ENCODE results near the gene TAF1C.

TAF1C gene

DNA sequence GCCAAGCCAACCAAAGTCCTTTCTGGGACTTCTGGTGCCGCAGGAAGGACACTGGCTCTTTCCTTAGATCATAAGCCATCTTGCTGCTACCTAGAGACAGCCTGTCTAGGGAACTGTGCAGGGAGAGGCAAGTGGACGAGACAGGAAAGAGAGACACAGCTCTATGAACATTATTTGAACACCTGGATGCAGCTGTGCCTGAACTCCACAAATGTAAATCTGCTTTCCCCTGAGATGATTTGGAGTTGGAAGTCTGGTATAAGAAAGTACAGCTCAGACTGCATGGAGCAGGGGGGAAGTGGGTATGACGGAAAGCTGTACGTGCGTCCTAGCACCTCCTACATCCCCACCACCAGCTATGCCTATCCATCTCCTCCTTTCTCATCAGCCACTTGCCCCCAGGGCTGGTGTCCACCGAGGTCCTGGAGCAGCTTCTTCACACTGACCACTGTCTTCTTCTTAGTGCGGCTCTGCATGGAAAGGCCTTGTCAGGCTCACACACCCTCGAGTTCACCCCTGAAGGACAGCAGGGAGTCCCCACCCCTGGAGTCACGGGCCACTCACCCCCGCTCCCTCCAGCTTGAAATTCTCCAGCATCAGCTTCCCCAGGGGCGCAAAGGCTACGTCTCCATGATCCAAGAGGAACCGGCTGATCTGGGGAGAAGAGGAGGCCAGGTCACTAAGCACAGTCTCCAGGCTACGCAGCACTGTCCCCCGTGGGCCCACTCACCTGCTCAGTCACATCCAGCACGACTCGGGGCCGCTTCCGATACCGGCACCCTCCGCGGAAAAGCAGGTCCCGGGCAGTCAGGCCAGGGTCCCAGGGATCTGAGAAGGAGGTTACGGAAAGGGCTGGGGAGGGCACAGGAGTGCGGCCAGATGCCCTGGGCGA, 3.9 kb downstream of the TAF1C start:
- no peak for DNase-seq (ENCODE audit: low read depth)

DNA sequence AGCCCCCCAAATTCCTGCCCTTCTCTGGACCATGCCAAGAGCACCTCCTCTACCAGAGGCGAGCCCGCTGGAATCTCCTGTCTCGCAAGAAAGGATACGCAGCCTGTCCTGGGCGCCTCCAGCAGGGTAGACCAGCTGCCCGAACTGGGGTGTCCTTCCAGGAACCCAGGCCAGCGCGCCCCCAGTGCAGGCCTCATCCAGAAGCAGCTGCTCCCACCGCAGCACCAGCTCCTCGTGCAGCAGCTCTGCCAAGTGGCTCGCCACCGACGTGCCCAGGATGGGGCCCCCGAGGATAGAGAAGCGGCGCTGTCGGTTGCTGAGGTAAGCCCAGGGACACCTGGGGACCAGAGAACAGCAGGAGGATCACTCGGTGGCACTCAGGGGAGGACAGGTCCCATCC, 4.8 kb downstream of the TAF1C start:
- DNase-seq (ENCODE audit: low read depth), result no peak

DNA sequence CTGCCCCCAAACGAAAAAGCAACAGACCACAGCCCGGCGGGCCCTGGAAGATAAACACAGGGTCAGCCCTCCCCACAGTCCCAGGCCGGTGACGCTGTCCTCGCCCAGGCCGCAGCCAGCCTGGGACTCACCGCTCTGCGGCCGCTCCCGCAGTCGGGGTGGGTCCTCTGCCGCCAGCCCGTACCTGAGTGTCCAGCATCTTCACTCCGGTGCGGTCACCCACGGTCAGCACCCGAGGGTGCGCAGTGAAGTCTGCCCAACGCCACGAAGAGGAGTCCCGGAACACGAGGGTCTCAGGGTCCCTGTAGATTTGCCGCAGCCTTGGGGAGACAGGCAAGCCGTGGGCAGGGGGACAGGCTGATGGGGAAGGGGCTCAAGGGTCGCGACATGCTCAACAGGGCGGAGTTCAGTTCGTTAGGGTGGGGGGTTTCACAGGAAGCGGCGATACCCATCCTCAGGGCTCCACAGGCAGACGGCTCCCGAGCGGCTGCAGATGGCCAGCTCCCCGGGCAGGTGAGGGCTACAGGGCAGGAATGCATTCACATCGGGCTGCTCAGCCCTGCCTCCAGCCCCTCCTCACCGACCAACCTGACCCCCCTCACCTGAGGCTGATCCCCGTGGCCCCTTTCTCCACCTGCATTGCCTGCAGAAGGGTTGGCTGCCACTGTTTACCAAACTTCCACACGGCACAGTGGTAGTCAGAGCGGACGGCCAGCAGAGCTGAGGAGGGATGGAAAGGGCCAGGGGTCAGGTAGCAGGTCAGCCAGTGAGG, 5.5 kb downstream of the TAF1C start:
- DNase-seq (ENCODE audit: low read depth), result no peak

DNA sequence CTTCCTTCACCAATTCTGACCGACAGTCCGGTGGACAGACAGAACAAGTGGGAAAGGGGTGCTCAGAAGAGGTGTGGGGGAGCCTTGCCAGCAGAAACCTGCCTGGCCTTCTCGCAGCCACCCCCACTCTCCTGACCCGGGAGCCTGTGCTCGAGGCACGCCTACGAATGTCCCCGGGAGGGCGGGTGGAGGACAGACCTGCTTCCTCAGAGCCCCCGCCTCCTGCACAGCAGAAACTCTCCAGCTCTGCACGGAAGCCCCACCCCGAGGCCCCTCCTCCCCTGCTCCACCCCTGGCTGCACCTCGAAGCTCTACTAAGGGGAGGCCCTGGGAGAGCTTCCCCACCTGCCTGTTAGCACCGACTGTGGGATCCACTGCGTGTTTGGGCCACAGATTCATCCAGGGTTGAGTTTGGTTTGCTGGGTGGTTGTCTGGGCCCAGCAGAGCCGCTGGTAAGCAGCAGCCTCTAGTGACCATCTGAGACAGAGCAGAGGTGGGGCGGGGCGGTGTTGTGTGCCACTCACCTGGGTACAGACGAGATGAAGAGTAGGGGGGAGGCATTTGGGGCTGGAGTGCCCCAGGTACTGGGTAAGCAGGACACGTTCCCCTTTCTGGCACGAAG, 6.2 kb downstream of the TAF1C start:
- no peak for DNase-seq (ENCODE audit: low read depth)

DNA sequence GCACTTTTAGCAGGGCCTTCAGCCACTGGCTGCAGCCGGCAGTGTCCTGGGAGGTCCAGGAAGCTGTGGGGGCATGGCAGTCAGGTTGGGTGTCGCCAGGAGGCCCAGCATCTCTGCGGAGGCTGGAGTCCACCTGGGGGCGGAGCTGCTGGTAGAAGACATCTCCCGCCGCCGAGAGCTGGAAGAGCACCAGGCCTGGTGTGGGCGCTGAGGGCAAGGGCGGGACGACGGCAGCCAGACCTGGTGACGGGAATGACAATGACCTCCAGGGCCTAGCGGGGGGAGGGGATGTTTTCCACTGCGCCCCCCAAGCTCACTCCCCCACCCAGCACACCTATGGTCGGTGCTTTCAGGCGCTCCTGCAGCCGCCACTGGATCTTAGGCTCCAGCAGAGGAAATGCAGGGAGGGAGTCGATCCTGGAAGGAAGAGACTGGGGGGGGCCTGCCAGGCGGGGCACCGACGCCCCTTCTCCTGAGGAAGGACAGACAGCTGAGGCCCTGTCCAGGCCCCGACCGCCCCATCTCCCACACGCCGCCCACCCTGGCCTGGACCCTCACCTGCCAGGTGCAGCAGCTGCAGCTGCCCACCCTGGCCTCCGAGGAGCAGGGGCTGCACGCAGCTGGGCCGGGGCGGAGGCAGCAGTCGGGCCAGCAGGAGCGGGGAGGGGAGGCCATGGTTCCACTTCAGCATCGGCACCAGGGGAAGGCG, 7.1 kb downstream of the TAF1C start:
- DNase-seq (ENCODE audit: low read depth), result no peak

DNA sequence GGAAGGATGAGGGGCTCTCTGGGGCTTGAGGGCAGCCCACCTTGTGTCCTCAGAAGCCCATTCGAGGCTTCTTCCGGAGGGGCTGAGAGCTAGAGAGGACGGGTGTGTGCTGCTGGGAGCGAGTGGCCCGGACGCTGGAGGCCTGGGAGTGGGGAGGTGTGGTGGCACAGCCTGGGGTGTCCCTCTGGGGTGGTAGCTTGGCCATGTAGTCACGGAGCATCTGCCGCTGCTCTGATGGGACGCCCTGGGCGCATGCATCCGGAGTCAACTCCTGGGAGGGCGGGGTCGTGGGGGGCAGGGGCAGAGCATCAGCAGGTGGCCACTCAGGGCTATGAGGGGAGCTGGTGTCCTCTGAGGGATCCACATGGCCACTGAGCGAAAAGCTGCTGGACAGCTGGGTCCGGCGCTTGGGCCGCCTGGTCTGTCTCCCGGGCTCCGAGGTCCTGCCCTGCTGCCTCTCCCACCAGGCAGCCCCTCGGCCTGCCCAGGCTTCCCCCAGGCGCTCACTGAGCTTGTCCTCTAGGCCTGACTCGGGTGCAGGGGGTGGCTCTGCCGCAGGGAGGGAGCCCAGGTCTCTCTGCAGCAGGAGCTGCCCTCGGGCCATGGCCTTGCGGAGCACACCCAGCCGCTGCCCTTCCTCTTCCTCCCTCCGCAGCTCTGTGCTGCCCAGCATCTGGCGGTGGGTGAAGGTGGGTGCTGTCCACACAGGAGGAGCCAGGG, 7.8 kb downstream of the TAF1C start:
- DNase-seq (ENCODE audit: low read depth), result no peak

DNA sequence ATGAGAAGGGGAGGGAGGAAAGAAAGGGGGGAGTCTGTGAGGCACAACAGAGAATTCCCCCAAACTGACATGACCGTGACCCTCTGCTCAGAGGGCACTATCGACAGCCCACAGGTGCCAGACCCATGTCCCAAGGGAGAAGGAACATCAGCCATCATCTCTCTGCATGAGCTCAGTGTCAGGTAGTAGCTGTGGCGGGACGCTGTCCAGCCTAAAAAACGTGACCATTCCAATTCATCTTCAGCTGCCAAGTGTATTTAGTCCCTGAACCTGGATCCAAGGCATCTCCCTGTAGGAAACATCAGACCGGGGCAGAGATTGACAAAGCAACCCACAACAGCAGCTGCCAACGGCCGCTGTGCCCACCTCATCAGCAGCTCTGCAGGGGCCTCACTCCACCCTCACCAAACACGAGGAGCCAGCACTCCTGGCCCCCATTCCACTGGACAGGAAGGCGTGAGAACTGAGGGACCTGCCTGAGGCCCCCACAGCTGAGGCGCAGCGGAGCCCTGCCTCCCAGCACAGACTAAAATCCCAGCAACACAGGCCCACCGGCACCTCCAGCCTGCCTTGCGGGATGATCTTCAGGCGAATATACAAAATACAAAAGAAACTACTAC, 8.6 kb downstream of the TAF1C start:
- DNase-seq (ENCODE audit: low read depth), result no peak

DNA sequence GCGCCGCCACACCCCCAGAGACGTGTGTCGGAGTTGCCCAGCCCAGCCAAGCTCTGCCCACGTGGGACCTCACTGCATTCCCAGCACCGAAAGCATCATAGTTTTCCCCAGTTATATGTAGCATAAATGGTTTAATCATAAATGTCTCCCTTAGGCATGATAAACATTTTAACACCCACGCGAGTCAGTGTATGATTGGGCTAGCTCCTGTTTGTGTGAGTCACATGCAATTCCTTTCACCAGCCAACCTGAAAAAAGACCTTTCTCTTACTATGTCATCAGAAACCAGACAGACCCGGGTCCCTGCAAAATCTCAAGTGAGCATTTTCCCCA, 9.2 kb downstream of the TAF1C start:
- DNase-seq (ENCODE audit: low read depth), result no peak

DNA sequence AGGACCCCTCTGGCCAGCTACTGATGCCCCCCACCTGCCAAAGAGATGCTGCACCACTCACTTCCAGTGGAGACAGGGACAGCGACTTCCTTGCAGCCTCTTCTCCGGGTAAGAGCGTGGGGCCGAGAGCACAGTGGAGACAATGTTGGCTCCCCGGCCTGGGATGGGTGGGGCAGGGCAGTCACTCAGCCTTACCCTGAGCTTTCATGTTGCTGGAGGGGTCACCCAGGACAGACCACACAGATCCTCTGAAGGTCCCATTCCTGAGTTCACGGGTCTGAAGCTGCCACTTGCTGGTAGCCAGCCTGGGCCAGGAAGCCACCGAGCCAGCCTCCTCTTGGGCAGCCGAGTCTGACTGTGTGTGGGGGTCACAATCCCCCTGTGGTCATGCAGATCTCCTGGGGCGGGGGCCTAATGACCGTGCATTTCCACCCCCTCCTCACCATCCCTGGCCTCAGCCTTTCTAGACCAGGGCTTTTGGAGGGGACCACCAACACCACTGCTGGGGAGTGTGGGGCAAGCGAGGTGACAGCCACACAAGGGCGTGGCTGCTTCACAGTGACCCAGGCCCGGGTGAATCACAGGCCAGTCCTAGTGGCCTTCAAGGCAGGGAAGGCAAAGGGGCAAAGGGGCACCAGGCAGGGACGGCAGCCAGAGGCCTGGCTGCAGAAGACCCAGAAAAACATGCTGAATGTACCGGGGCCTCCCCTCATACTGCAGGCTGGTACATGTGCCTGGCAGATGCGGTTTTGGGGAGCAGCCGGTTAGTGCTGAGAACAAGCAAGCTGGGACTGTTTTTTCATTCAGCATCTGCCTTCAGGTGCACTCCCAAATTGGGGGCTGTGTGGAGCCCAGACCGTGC, 10.4 kb downstream of the TAF1C start:
- no peak for DNase-seq (ENCODE audit: low read depth)

DNA sequence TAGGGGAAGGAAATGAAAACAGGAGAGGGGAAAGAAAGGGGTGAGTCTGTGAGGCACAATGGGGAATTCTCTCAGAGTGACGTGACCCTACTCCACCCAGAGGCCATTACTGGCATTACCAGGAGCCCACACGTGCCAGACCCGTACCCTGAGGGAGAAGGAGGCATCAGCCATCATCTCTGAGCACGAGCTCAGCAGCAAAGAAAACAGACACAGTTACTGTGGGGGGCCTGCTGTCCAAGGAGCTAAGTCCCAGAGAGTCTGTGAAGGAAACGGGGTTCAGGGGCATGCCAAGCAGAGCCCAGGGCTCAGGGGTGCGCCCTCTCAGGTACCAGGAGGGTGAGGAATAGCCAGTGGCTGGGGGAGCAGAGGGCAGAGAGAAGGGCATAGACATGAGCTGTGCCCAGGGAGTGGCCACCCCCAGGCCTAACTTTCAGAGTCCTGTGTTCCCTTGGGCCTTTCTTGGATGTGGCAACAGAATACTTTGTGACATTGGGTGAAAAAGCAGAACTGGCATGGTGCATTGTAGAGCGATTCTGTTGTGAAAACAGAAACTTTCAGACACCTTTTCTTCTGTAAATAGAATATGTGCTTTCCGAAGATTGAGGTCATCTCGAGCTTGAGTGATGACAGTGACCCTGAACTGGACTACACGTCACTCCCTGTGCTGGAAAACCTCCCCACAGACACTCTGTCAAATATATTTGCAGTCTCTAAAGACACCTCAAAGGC, 11.3 kb downstream of the TAF1C start:
- DNase-seq (ENCODE audit: low read depth), result peak; percentile 21

DNA sequence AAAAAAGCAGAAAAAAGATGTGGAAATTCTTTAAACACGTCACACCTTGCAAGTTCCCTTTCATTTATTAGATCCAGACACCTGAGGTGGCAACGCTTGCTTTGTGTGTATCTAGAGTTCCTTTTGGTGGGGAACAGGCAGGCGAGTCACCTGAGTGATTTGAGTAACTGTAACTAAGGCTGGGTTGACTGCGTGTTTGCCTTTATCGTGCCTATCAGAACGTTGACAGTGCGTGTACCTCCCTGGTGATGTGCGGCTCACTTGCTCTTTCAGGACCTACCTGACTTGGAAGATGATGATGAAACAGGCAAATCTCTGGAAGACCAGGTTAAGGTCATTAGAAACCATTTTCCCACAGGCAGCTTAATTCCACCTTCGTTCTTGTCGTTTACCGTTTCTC, 12.5 kb downstream of the TAF1C start:
- DNase-seq (ENCODE audit: low read depth), result no peak

DNA sequence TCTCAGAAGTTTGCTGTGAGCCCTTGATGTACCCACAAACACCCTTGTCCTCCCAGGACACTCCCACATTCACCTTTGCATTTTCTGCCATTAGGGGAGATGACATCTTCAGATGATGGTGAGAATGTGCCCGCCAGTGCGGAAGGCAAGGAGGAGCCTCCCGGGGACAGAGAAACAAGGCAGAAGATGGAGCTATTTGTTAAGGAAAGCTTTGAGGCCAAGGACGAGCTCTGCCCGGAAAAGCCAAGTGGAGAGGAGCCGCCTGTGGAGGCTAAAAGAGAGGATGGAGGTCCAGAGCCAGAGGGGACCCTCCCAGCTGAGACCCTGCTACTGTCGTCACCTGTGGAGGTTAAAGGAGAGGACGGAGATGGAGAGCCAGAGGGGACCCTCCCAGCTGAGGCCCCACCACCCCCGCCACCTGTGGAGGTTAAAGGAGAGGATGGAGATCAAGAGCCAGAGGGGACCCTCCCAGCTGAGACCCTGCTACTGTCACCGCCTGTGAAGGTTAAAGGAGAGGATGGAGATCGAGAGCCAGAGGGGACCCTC, 17.0 kb downstream of the TAF1C start:
- DNase-seq (ENCODE audit: low read depth), result no peak

DNA sequence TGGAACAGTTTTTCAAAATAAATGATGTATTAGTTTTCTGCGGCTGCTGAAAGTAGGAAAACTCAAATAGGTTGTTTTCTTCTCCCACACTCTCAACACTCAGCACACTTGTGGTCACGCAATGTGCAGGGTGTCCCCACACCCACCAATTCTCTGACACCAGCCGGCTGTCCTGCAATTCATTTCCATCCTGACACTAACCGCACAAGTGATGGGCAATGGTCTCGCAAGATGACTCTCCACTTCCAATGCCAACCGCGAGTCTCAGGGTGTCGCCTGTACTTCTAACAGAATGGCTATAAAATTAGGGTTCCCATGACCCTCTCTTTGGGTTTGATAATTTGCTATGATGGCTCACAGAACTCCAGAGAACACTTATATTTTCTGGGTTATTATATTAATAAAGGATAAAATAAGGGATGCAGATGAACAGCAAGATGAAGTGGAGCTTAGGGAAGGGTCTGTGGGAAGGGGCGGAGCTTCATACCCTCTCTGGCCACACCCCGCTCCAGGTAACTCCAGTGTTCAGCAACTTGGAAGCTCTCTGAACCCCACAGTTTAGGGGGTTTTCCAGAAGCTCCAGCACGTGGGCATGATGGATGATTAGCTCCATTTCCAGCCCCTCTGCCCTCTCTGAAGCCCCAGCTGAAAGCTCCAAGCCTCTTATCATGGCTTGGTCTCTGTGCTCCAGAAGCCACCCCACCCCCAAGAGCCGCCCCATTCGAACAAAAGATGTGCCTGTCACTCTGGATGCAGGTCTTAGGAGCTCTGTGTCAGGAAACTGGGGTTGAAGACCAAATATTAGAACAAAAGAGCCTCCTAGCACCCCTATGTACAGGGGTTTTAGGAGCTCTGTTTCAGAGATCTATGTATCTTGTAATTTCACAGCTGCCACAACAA, 19.8 kb downstream of the TAF1C start:
- no peak for DNase-seq (ENCODE audit: low read depth)

DNA sequence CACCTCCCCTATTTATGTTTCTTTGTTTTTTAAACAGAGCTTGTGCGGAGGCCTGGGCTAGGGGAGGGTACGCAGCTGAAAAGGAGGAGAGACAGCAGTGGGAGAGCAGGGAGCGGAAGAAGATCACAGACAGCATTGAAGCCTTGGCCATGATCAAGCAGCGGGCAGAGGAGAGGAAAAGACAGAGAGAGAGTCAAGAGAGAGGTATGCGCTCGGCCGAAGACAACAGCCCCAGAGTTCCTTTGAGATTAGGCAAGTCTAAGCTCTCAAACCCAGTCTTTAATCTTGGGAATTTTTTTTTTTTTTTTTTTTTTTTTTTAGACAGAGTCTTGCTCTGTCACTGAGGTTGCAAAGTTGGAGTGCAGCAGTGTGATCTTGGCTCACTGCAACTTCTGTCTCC, 21.1 kb downstream of the TAF1C start:
- DNase-seq (ENCODE audit: low read depth), result no peak

DNA sequence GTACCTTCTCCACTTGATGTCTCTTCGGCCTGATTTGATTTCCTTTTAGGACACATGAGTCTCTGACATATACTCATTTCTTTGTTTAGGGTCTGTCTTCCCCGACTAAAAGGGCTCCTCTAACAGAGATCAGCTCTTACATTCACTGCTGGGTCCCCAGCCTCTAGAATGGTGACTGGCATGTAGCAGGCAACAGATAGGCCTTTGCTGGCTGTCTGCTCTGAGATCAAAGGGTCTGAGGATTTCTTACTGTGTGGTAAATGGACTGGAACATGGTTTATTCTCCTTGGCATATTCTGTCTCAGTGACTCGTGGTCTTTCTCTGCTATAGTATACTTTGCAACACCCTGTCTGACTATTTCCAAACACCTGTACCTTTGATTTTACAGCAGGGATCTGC, 25.1 kb downstream of the TAF1C start:
- DNase-seq (ENCODE audit: low read depth), result no peak

DNA sequence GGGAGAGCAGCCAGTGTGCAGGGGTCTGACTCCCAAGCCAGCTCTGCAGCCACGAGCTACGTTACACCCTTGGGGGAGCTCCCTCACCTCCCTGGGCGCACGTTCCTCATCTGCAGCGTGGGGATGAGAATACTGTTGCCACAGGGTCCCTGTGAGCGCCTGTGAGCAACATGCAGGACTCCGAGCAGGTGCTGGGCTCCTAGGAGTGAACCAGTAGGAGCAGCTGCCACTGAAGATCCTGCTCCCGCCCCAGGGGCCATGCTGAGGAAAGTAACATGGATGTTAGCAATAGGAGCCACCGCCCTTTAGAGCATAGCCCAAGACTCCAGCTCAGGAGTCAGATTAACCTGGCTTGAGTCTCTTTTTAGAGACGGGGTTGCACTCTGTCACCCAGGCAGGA, 25.8 kb downstream of the TAF1C start:
- no peak for DNase-seq (ENCODE audit: low read depth)

DNA sequence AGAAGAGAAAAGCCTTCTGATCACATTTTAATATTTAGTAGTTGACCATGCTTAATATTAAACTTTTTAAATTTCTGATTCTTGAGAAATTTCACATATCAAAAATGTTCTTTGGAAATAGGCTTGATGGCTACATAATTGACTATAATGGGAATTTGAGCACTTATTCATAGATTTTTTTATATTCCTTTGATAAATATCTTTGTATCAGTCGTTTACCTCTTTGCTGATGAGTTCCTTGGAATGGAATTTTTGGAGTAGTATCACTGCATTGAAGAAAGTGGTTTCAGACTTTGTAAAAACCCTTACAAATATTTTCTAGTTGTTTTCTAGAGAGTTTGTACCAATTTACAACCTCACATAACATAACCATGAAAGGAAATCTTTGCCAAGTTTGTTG, 27.1 kb downstream of the TAF1C start:
- no peak for DNase-seq (ENCODE audit: low read depth)

DNA sequence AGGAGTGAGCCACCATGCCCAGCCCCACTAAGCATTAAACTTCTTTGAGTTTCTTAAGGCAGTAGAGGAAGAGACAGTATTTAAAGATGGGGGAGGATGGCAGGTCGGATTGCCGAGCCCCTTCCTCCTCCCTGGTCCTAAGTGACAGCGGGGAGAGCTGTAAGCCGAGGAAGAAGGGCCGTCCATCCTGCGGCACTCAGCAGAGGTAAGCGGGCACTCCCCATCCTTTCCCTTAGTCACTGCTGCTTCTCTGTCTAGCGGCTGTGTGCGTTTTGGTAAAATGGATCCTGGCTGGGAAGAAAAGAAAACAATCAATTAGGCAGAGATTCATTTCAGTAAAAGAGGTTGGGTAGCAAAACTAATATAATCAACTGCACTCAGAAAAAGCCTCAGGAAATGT, 27.9 kb downstream of the TAF1C start:
- DNase-seq (ENCODE audit: low read depth), result no peak

All from activated T-helper 9 cell treated with anti-CD3 and anti-CD28 coated beads, Interleukin-2, amount 50 U/mL, for 16 hours (primary cell).